ENCODE results near the gene KCP.

GRCh38 chr7:128908750-128909624 is 1.5 kb downstream of the KCP start:
- TF ChIP-seq POLR2AphosphoS5 (IDR thresholded peaks at IDR 0.05; ENCODE audit: borderline replicate concordance, low read depth, low read length) (no peak), FOXP2 (optimal IDR thresholded peaks at IDR 0.05; ENCODE audit: control extremely low read depth, extremely low read length, insufficient read depth) (no peak)
